ENCODE measurements around the gene NKX1-1.
"Not testable (repeated sequence)": the region's sequence is repeated elsewhere in the genome, so short reads cannot be mapped to it uniquely, and the experiment has no call there.

NKX1-1 gene

GRCh38 chr4:1373892-1374705 lies 32.1 kb downstream of the NKX1-1 start:
- DNase-seq (ENCODE audit: low spot score) = no peak

GRCh38 chr4:1372576-1372975 lies 33.7 kb downstream of the NKX1-1 start:
- DNase-seq (ENCODE audit: low spot score) = not testable (repeated sequence)

- no peak for DNase-seq (ENCODE audit: low spot score)
Observed at GRCh38 chr4:1371176-1372165, 34.8 kb downstream of the NKX1-1 start.

DNA sequence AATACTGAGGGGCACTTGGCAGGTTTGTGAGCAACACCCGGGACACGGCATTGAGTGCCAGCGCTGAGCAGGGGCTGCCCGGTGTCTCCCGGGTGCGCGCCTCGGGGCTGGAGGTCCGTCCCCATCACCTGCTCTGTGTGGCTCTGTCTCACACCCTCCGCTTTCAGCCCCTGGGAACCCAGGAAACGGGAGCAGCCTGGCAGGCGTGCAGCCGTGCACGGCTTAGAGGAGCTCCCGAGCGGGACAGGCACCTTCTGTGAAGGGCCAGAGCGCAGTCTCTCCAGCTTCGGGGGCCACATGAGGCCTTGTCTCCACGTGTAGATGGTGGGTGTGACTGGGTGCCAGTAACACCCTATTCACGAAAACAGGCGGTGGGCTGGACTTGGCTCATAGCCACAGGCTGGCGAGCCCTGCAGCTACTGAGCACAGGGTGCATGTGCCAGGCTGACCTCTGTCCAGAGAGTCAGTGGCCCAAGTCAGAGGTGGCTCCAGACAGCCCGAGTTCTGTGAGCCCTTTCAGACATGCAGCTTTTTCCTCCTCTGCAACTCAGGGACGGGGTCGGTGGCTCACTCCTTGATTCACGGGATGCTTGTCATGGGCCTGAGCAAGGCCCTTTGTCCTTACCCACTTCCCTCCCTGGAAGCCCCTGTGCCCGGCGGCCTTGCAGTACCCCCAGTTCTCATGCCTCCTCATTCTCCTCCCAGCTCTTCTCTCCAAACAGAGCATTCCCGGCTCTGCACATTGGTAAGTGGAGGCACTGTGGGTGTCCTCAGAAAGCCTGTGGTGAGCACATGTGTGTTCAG lies 35.7 kb downstream of the NKX1-1 start:
- no peak for DNase-seq (ENCODE audit: low spot score)

DNA sequence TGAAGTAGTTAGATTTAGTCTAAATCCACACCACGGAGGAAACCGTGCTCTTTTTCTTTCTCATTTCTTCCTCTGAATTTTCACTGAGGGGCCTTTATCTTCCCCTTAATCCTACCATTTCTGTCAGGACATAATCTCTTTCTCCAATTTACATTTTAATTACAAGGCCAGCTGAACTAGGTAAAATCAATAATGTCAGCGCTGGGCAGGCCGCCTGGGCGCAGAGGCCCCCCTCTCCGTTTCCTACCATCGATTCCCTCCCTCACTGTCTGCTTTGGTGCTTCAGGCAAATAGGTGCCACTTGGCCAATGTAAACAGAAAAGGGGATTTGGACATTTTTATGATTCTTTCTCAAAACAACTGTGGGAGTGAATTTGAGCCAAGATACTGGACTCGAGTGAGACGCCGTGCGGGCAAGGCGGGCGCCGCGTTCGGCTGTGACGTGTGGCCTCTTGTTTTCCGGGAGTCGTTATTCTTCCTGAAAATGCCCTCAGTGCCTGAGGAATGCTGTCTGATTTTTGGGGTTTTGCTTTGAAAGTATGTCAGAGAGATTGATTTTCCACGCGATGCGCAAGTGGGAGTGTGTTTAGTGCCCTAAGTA lies 36.7 kb downstream of the NKX1-1 start:
- DNase-seq (ENCODE audit: low spot score) = no peak

DNA sequence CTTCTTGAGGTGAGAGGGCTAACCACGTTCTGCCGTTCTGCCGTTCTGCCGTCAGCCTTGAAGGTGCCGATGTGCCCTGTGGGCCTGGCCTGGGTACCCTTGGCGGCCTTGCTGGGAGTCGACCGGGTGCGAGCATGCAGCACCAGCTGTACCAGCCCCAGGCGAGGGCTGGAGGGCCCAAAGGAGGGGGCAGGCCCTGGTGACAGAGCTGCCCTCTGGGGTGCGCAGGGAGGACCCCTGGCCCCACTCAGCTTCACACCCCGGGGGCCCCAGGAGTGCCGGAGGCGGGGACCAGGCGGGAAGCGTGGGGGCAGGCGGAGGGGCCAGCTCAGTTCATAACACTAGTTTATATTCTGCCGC lies 37.2 kb downstream of the NKX1-1 start:
- DNase-seq (ENCODE audit: low spot score) = no peak

DNA sequence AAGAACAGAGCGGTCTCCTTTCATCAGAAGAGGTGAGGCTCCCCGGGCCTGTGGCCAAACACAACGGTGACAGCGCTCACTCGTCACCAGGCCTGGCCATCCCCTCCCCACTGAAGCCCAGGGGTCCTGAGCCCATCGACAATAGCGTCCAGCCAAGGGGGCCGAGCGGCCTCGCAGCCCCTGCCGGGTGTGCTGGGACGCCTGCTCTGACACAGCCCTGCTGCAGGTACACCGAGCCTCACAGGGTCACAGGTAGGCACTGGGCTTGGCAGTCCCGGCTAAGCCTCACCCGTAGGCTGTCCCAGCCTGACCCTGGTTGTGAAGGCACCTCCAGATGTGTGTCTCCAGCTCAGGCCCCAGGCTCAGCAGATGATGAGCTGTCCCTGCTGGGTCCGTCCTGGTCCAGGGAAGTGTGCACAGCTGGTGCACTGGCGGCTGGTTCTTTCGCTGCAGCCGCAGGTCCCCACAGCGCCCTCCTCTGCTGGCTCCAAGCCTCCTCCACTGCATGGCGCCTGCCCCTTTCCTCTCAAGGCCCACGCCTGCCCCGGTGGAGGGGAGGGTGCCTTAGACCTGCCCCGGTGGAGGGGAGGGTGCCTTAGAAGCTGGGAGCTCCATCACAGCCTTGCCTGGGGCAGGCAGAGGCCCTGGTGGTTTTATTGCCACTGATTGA lies 37.7 kb downstream of the NKX1-1 start:
- no peak for DNase-seq (ENCODE audit: low spot score)

- no peak for DNase-seq (ENCODE audit: low spot score)
Observed at GRCh38 chr4:1367936-1368289, 38.3 kb downstream of the NKX1-1 start.

DNA sequence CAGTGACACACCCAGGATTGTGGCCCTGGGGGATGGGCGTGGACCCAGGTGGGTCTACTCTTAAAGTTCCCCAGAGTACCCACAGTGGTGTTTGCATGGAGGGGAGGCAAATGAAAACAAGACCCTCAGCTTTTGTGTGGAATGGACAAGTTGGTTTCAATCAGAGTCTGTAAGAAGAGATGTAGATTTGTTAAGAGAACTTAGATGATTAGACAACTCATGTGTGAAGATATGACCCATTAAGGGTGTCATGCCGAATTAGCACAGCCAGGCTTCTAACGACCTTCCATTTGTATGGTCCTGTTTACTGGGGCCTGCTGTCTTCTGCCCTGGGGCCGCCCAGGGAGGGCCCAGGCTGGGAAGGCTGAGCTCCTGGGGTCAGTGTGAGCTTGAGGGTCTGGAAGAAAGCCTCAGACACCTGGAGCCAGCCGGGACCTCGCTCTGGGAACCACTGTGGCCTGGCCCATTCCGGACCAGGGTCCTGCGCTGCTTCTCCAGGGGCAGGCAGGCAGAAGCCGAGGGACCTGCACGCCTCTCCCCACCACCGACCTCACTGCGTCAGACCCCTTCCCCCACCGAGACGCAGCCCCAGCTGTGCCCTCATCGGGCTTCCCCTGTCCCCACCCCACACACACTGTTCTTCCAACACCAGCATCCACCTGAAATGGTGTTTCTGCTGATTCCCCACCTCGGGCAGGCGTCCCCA lies 38.9 kb downstream of the NKX1-1 start:
- no peak for DNase-seq (ENCODE audit: low spot score)

DNA sequence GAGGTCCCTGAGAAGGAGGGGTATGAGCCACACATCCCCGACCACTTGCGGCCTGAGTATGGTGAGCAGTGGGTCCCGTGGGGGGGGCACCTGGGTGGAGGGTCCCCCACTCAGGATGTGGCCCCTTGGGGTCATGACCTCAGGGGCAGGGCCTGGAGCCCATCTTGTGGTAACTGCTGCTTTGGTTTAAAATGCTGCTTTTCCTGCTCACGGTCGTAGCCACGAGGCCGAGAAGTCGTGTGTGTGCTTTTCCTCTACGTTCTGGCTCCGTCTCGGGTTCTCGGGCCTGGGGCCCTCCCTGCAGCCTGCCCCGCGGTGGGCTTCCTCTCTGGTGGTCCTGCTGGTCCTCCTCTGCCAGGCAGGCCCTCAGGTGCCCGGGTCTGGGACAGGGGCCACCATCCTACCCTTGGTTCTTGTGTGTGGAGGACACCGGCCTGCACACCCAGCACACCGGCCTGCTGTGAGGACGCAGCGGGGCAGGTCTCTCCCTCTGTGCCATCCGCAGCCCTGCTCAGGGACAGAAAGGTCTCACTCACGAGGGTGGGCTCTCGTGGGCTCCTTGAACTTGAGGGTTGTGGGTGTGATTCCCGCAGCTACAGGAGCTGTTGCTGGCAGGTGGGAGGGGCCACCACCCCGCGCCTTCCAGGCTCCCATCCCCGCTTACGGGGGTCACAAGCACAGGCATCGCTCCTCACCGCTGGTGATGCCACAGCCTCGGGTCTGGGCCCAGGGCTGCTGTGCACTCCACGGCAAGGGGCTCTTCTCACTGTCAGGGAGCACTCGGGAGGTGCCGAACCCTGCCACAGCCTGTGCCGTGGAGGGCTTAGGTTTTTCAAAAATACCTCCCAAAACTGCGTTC lies 39.6 kb downstream of the NKX1-1 start:
- DNase-seq (ENCODE audit: low spot score) = no peak

- no peak for DNase-seq (ENCODE audit: low spot score)
Observed at GRCh38 chr4:1365271-1366178, 40.7 kb downstream of the NKX1-1 start.

DNA sequence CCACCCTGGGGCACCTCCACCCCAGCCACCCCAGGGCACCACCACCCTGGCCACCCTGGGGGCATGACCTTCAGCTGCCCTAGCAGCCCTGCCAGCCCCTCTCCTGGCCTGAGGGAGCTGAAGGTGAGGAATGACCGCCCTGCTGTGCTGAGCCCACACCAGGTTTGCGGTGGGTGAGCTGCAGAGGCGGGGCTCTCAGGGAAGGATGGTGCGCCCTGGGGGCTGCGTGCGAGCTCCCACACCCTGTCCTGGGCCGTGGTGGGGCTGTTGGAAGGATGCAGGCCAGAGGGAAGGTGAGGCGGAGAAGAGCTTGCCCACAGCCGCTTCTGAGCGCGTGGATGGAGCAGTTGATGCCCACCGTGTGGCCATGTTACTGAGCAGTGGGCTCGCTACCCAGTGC lies 41.5 kb downstream of the NKX1-1 start:
- no peak for DNase-seq (ENCODE audit: low spot score)

DNA sequence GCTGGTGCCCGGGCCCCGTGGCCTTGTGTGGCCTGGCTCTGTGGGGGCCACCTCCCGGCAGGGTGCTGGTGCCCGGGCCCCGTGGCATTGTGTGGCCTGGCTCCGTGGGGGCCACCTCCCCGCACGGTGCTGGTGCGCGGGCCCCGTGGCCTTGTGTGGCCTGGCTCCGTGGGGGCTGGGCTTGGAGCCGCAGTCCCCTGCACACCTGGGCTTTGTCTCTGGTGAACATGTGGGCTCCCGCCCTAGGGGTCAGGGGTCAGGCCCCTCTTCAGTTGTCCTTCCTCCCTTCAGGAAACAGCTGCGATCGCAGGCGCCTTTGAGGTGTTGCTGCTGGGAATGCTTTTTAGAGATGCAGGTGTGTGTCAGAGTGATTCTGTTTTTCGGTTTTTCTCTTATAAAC lies 42.0 kb downstream of the NKX1-1 start:
- DNase-seq (ENCODE audit: low spot score) = no peak

GRCh38 chr4:1363513-1363912 lies 42.7 kb downstream of the NKX1-1 start:
- DNase-seq (ENCODE audit: low spot score) = no peak

GRCh38 chr4:1362521-1362920 lies 43.7 kb downstream of the NKX1-1 start:
- DNase-seq (ENCODE audit: low spot score) = no peak

DNA sequence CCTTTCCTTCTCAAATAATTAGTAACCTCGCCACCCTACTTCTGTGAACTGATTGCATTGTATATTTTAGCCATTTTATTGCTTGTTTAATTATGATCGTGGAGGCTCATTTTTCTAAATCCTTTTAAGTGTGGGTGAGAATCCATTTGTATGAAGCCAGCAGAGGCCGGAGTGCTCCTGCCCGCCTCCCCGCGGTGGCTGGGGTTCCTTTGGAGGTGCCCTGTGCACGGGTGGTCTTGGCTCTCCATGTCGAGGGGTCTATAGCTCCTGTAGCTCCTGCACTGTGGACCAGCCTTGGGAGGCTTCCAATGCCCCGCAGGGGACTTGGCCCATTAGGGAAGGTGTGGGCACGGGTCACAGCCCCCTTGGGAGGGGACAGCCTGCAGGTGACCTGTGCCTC lies 44.2 kb downstream of the NKX1-1 start:
- no peak for DNase-seq (ENCODE audit: low spot score)

DNA sequence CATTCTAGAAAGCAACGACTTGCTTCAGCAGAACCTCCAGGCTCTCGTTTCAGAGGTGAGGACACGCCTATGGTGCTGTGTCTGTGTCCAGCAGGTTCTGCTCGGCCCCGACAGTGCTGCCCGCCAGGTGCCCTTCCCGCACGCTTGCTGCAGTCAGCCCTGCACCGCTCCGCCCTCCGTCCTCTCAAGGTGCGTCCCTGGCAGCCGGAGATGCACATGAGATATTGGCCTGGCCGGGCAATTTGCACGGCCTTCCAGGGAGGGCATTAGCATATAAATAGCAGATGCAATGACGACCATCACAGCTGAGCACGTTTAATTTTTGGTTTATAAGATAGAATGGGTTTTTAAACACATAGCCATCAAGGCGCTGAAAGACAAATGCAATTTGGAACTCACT lies 44.8 kb downstream of the NKX1-1 start:
- DNase-seq (ENCODE audit: low spot score) = no peak

DNA sequence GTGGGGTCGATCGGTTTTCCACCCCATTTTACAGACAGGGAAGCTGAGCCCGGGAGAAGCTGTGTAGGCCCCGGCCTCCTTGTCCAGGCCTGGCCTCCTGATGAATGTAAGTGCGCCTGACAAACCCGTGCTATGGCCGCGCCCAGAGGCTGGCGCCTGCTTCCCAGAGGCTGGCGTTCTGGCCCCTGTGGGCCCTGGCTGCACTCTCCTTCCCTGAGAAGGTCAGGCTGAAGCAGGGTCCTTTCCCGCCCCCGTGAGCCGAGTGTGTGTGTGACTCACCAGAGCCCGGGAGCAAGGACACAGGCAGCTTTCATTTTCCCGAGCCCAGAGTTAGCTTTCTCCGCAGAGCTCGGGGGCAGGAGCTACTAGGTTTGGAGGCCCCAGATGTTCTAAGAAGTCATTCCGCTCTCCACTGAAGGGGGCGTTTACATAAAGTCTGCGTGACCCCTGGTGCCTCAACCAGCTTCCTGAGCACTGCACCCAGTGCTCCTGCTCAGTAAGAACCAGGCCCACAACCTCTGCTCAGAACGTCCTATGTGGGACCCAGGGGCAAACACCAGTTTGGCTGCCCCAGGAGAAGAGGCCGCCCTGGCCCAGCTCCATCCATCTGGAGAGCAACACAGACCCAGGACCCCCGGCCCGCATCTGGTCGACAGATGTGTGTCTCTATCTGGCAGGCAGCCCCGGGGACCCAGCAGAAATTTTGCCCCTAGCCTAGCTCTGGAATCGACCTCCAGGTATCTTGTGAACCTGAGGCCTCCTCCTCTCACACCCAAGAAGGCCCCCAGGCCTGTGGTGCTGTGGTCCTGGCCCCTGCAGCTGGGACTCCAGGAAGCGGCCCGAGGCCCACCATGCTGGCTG lies 45.6 kb downstream of the NKX1-1 start:
- no peak for DNase-seq (ENCODE audit: low spot score)

Measured in LoVo (cell line).